A673 (cell line): ENCODE results near the gene TMX1. TPM values are rescaled to one million over a fixed set of nuclear protein-coding genes. Genes with fewer than 3 reads are reported as not detected.

Experiments used
- BruUV-seq: library from RNA; stranded (reverse); fragments of 400-500 nt; replicated peaks from 2 replicates; lab custom pipeline; 2021; lab: Mats Ljungman, UMichigan
- CTCF ChIA-PET: fragments of 300-600 bp; sonication (Branson Sonifier 250); formaldehyde crosslinking; loops from one replicate; lab custom pipeline; 2022; ENCODE audit warnings: antibody characterized with exemption; lab: Charles Lee
- POLR2A ChIA-PET: fragments of 300-600 bp; sonication (Branson Sonifier 250); formaldehyde crosslinking; loops from one replicate; lab custom pipeline; 2022; ENCODE audit warnings: antibody characterized with exemption; ENCODE audit not compliant: low non-redundant PET; lab: Charles Lee
- DNase-seq: peaks from one replicate; pipeline ENCODE4 v3.0.0-alpha.2; 2015; ENCODE audit warnings: low spot score
- H3K27ac ChIP-seq: fragments of 200-600 bp; sonication (generic); 2 replicates; pipeline ENCODE4 v1.5.1; 2016; ENCODE audit warnings: mixed run types, low read depth, mild to moderate bottlenecking, mixed read lengths, antibody characterized with exemption, low read length; ENCODE audit not compliant: poor library complexity, severe bottlenecking
- H3K27me3 ChIP-seq: fragments of 200-600 bp; sonication (generic); replicated peaks from 2 replicates; pipeline ENCODE4 v1.6.1; 2017; ENCODE audit warnings: mixed run types, low read depth, mild to moderate bottlenecking, mixed read lengths, antibody characterized with exemption, low read length; ENCODE audit not compliant: insufficient read depth, poor library complexity
- H3K36me3 ChIP-seq: fragments of 200-600 bp; sonication (generic); 2 replicates; pipeline ENCODE4 v1.6.1; 2016; ENCODE audit warnings: mixed run types, mild to moderate bottlenecking, mixed read lengths, antibody characterized with exemption, low read length; ENCODE audit not compliant: insufficient read depth, poor library complexity, severe bottlenecking
- H3K4me1 ChIP-seq: fragments of 200-600 bp; sonication (generic); 2 replicates; pipeline ENCODE4 v1.6.1; 2017; ENCODE audit warnings: mixed run types, mild to moderate bottlenecking, mixed read lengths, antibody characterized with exemption, low read length; ENCODE audit not compliant: insufficient read depth, poor library complexity, severe bottlenecking
- H3K4me3 ChIP-seq: fragments of 200-600 bp; sonication (generic); 2 replicates; pipeline ENCODE4 v1.5.1; 2016; ENCODE audit warnings: low read depth, mixed run types, mild to moderate bottlenecking, mixed read lengths, low read length; ENCODE audit not compliant: poor library complexity, severe bottlenecking
- H3K9me3 ChIP-seq: fragments of 200-600 bp; sonication (generic); 2 replicates; pipeline ENCODE4 v1.6.1; 2016; ENCODE audit warnings: mixed run types, low read depth, mild to moderate bottlenecking, mixed read lengths, antibody characterized with exemption, low read length; ENCODE audit not compliant: poor library complexity, severe bottlenecking
- EZH2 ChIP-seq: fragments of 200-600 bp; sonication (generic); IDR thresholded peaks from 2 replicates; pipeline ENCODE4 v1.6.1; 2017; ENCODE audit warnings: borderline replicate concordance, low read depth, mild to moderate bottlenecking, mixed read lengths, antibody characterized with exemption, low read length; ENCODE audit not compliant: poor library complexity, severe bottlenecking
- intact Hi-C: fragments of 100-400 bp; cut with micrococcal nuclease; formaldehyde crosslinking; loops from one replicate; pipeline ENCODE4 v1.10.0; 2022; ENCODE audit not compliant: unreplicated experiment
- total RNA-seq: library from RNA; stranded (reverse); gene quantifications from 2 replicates; pipeline ENCODE4 v1.2.3, GENCODE V29; 2021
- TF ChIP-seq, protein P1 (sequence below): fragments of 300-800, 200-600 bp; sonication (generic); conservative IDR thresholded peaks from 2 replicates; pipeline ENCODE4 v1.5.1; 2017; ENCODE audit warnings: low read depth, mild to moderate bottlenecking, antibody characterized with exemption, low read length, moderate library complexity, mixed read lengths

Gene TMX1
- total RNA-seq, 1 experiment from 2014 or later, result 60.1 TPM

DNA sequence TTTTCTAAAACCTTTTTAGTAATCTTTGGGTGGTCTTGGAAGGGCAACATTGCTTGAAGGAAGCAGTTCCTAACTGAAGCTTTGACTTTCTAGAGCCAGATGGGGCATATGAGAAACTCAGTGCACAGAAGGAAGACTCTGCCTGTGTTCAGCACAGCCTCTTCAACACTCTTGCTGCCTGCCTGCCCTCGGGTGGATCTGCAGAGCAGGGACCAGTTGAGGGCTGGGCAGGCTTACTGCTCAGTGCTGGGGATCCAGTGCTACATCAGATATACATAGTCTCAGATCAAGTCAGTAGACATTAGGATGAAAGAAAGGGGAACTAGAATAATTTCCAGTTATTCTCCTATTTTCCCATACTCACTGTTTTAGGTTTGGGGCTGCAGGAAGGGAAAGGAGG is 29.5 kb upstream of the TMX1 start:
- TF ChIP-seq EZH2, result no peak
- TF ChIP-seq, protein P1, sequence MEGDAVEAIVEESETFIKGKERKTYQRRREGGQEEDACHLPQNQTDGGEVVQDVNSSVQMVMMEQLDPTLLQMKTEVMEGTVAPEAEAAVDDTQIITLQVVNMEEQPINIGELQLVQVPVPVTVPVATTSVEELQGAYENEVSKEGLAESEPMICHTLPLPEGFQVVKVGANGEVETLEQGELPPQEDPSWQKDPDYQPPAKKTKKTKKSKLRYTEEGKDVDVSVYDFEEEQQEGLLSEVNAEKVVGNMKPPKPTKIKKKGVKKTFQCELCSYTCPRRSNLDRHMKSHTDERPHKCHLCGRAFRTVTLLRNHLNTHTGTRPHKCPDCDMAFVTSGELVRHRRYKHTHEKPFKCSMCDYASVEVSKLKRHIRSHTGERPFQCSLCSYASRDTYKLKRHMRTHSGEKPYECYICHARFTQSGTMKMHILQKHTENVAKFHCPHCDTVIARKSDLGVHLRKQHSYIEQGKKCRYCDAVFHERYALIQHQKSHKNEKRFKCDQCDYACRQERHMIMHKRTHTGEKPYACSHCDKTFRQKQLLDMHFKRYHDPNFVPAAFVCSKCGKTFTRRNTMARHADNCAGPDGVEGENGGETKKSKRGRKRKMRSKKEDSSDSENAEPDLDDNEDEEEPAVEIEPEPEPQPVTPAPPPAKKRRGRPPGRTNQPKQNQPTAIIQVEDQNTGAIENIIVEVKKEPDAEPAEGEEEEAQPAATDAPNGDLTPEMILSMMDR, result no peak
- peaks cover 24% of the 10 kb centered on the region for H3K4me1 ChIP-seq
- no peaks in the 10 kb centered on the region for H3K9me3 ChIP-seq
- DNase-seq, result no peak
- no peaks in the 10 kb centered on the region for H3K36me3 ChIP-seq
- intact Hi-C loops, result no loop called here
- no peaks in the 10 kb centered on the region for H3K27me3 ChIP-seq
- no TSS peak for BruUV-seq
- H3K4me3 ChIP-seq, result no peak overlapping the region
- ChIA-PET CTCF (no interaction called here), POLR2A (no interaction called here)
- no peak overlapping the region for H3K27ac ChIP-seq

DNA sequence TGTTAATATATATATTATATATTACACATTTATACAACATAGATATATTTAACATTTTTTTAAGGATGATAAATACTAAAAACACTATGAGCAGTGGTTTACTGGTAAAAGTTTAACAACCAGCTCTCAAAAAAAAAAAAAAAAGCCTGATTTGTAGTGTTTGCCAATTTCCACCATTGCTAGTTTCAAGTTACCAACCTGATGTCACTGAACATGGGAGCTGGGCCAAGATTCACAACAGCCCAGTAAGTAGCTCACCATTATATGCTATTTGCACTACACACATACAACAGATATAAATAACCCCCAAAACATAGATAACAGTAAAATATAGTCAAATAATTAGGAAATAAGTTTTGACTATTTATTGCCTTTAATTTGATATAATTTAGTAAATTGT is 28.9 kb upstream of the TMX1 start:
- Histone ChIP-seq H3K27me3 (no peaks in the 10 kb centered on the region), H3K4me3 (no peak overlapping the region), H3K9me3 (no peaks in the 10 kb centered on the region), H3K4me1 (peaks cover 23% of the 10 kb centered on the region), H3K36me3 (no peaks in the 10 kb centered on the region), H3K27ac (no peak overlapping the region)
- intact Hi-C loops, result no loop called here
- peak; percentile 57 for DNase-seq
- POLR2A ChIA-PET, result no interaction called here
- CTCF ChIA-PET, result interaction anchor here (0.5 kb wide), 1 partner anchor 870 kb away, joined by 3 read pairs; no protein-coding TSS in a partner anchor
- TF ChIP-seq, protein P1, result no peak
- TF ChIP-seq EZH2, result no peak
- BruUV-seq, result no TSS peak

DNA sequence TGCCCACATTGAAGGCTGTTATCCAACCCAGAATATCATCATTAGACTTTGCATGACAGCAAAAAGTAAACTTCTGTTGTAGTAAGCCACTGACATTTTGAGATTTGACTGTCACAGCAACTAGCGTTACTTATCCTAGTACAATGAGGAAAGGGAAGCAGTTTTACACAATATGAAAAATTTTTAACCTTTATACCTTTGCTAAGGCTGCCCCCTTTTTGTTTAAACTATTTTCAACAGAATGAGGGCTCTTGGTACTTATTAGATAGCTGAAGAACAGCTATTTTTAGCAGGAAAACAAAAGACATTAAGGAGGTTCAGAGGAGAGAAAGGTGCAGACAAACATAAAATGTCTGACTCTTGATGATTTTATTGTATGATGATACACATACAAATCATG is 23.4 kb upstream of the TMX1 start:
- CTCF ChIA-PET, result no interaction called here
- Histone ChIP-seq H3K9me3 (no peaks in the 10 kb centered on the region), H3K4me3 (no peak overlapping the region), H3K27me3 (no peaks in the 10 kb centered on the region), H3K27ac (no peak overlapping the region), H3K4me1 (no peaks in the 10 kb centered on the region), H3K36me3 (no peaks in the 10 kb centered on the region)
- intact Hi-C loops, result loop anchor here (5.0 kb wide), 1 partner anchor 59 kb away; no protein-coding TSS in a partner anchor
- POLR2A ChIA-PET, result no interaction called here
- DNase-seq, result no peak
- TF ChIP-seq, protein P1, result no peak
- no TSS peak for BruUV-seq
